B cell (primary cell): ENCODE measurements around the gene GGACT. TPM values are rescaled to one million over a fixed set of nuclear protein-coding genes. Genes with fewer than 3 reads are reported as not detected.

Experiments used
- ATAC-seq: fragments of 200-7000 bp; cut with Tn5 transposase; one replicate; pipeline ENCODE4 v1.10.0; 2021; ENCODE audit warnings: low read depth, mild to moderate bottlenecking, moderate number of reproducible peaks, moderate library complexity
- CTCF ChIA-PET: fragments of 350-600 bp; sonication (Branson Sonifier 250); formaldehyde crosslinking; loops from one replicate; lab custom pipeline; 2021; ENCODE audit warnings: antibody characterized with exemption, inconsistent platforms; lab: Charles Lee
- POLR2A ChIA-PET: fragments of 350-600 bp; sonication (Branson Sonifier 250); formaldehyde crosslinking; loops from one replicate; lab custom pipeline; 2021; ENCODE audit warnings: antibody characterized with exemption; lab: Charles Lee
- DNase-seq: peaks from one replicate; pipeline ENCODE4 v3.0.0; 2013
- H2AFZ ChIP-seq: 2 replicates; pipeline ENCODE4 v1.6.1; 2012; ENCODE audit warnings: mild to moderate bottlenecking, low read depth, low read length; ENCODE audit not compliant: insufficient read depth, poor library complexity, severe bottlenecking
- H3K27ac ChIP-seq, 2 donors: 1 replicate in 1 of 2; 2 replicates in 1 of 2; pipeline ENCODE4 v1.5.1; 2012 to 2013; ENCODE audit warnings: low read length in 2 of 2, mild to moderate bottlenecking in 2 of 2, moderate library complexity in 1 of 2
- H3K27me3 ChIP-seq, 4 experiments: fragments of 200-600 bp in 1 of 4; sonication (generic) in 1 of 4; replicated peaks in 1 of 4; 1 replicate in 2 of 4; 2 replicates in 2 of 4; pipeline versions ENCODE4 v1.6.1 to v1.7.0; 2013 to 2016; ENCODE audit warnings: low read length in 3 of 4, mild to moderate bottlenecking in 2 of 4, mixed read lengths in 1 of 4, moderate library complexity in 1 of 4; ENCODE audit not compliant: insufficient read depth in 4 of 4, control insufficient read depth in 3 of 4; ENCODE audit errors: control extremely low read depth in 1 of 4
- H3K36me3 ChIP-seq, 2 experiments: replicated peaks in 1 of 2; 1 replicate in 1 of 2; 2 replicates in 1 of 2; pipeline versions ENCODE4 v1.6.1 to v1.7.1; 2013; ENCODE audit warnings: low read length in 1 of 2; ENCODE audit not compliant: insufficient read depth in 2 of 2, control insufficient read depth in 1 of 2; ENCODE audit errors: control extremely low read depth in 1 of 2, extremely low read depth in 1 of 2
- H3K4me1 ChIP-seq, 2 donors: fragments of 200-600 bp in 1 of 2; sonication (generic) in 1 of 2; 1 replicate in 1 of 2; 2 replicates in 1 of 2; pipeline versions ENCODE4 v1.5.1 to v1.6.1; 2013 to 2017; ENCODE audit warnings: low read length in 2 of 2; ENCODE audit not compliant: control insufficient read depth in 2 of 2, insufficient read depth in 2 of 2
- H3K4me2 ChIP-seq: replicated peaks from 2 replicates; pipeline ENCODE3; 2012; ENCODE audit warnings: mild to moderate bottlenecking, low read depth, low read length; ENCODE audit not compliant: poor library complexity, severe bottlenecking
- H3K4me3 ChIP-seq, 5 experiments: fragments of 200-600 bp in 1 of 5; sonication (generic) in 1 of 5; 1 replicate in 3 of 5; 2 replicates in 2 of 5; pipeline versions ENCODE4 v1.5.1 to v1.7.0; 2011 to 2016; ENCODE audit warnings: low read length in 4 of 5, mild to moderate bottlenecking in 4 of 5, low read depth in 2 of 5, control low read depth in 1 of 5, moderate library complexity in 1 of 5; ENCODE audit not compliant: insufficient read depth in 1 of 5; ENCODE audit errors: control extremely low read depth in 1 of 5, extremely low read depth in 1 of 5
- H3K79me2 ChIP-seq: fragments of 200-600 bp; sonication (generic); one replicate; pipeline ENCODE4 v1.6.0; 2016; ENCODE audit warnings: low read length; ENCODE audit not compliant: control insufficient read depth, insufficient read depth
- H3K9ac ChIP-seq: fragments of 200-600 bp; sonication (generic); 2 replicates; pipeline ENCODE4 v1.6.1; 2017; ENCODE audit warnings: mild to moderate bottlenecking, low read length, moderate library complexity
- H3K9me3 ChIP-seq, 3 donors: one replicate each; pipeline versions ENCODE4 v1.6.1 to v1.7.1; 2013; ENCODE audit warnings: low read length in 2 of 3; ENCODE audit not compliant: control insufficient read depth in 2 of 3, insufficient read depth in 1 of 3; ENCODE audit errors: control extremely low read depth in 1 of 3
- H4K20me1 ChIP-seq: 2 replicates; pipeline ENCODE4 v1.6.0; 2012; ENCODE audit warnings: mild to moderate bottlenecking, low read length; ENCODE audit not compliant: insufficient read depth, control insufficient read depth, poor library complexity, severe bottlenecking
- H3K27ac Mint-ChIP-seq: one replicate; pipeline ENCODE4 v1.8.0; 2021; ENCODE audit warnings: mixed read lengths
- H3K27me3 Mint-ChIP-seq: one replicate; pipeline ENCODE4 v1.8.0; 2021; ENCODE audit warnings: mixed read lengths
- H3K4me1 Mint-ChIP-seq: one replicate; pipeline ENCODE4 v1.8.0; 2021; ENCODE audit warnings: mixed read lengths
- H3K4me3 Mint-ChIP-seq: one replicate; pipeline ENCODE4 v1.8.0; 2021; ENCODE audit warnings: mixed read lengths
- H3K9me3 Mint-ChIP-seq: one replicate; pipeline ENCODE4 v1.8.0; 2022; ENCODE audit warnings: mixed read lengths; ENCODE audit not compliant: insufficient read depth
- EZH2 ChIP-seq: IDR thresholded peaks from 2 replicates; pipeline ENCODE4 v1.6.1; 2012; ENCODE audit warnings: borderline replicate concordance, low read depth, mild to moderate bottlenecking, moderate library complexity, low read length; ENCODE audit not compliant: insufficient read depth, poor library complexity, severe bottlenecking
- WGBS: methylation state at CpG from one replicate; pipeline ENCODE4 v1.1.5; 2013; ENCODE audit warnings: missing lambda C conversion rate; ENCODE audit not compliant: insufficient coverage; 5-methylcytosine and 5-hydroxymethylcytosine counted together
- intact Hi-C: fragments of 100-400 bp; cut with micrococcal nuclease; formaldehyde crosslinking; loops from one replicate; pipeline ENCODE4 v1.10.0; 2022
- polyA plus RNA-seq: library from polyadenylated mRNA; depleted of rRNA; stranded (reverse); fragments of >200 nt; gene quantifications from 2 replicates; pipeline ENCODE4 v1.2.3, GENCODE V29; 2012
- total RNA-seq, 2 donors: library from RNA; stranded (reverse); fragments of 120-200 nt in 1 of 2; gene quantifications; 1 replicate in 1 of 2; 2 replicates in 1 of 2; pipeline versions ENCODE4 v1.2.3 to v1.2.4, GENCODE V29; 2013 to 2022
- TF ChIP-seq, protein P1 (sequence below): fragments of 200-600 bp; IDR thresholded peaks from one replicate; pipeline ENCODE4 v1.8.0; 2022; ENCODE audit warnings: antibody characterized with exemption, mild to moderate bottlenecking

GGACT gene
- total and polyA plus RNA-seq, 2 donors (not counting 1 experiment from before 2014, with no cell fraction given): 3.2 to 3.5 TPM

DNA sequence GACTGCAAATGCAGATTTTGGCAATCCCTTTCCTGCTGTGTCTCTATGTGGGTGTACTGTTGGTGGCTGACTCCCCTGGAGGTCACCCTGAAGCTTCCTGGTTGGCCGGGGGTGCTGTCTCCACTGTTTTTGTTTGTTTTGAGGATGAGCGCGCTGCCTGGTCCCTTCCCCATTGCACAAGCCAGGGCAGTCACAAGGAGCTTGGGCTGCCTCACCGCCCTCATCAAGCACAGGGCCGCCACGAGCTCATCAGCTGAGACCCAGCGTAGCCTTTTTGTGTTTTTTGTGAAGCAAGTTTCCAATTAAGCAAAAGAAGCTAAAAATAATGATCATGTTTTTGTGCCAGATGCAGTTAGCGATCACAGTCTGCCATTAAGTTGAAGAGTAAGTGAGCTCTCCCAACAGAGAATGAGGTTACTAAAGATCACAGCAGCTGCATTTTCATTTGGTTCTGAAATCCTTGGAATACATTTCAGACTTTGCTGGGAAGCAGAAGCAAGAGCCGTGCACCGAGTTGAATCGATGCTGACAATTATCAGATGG is 57.8 kb downstream of the GGACT start:
- no peak overlapping the region for H3K4me2 ChIP-seq
- ChIA-PET POLR2A (no interaction called here), CTCF (interaction anchor here (0.5 to 1.4 kb wide), 4 partner anchors 12 to 328 kb away, joined by 3 to 5 read pairs (median 3); no protein-coding TSS in a partner anchor)
- no peaks in the 10 kb centered on the region for H3K36me3 ChIP-seq
- no peak overlapping the region for H2AFZ ChIP-seq
- Mint-ChIP-seq H3K27ac (no peak overlapping the region), H3K27me3 (no peaks in the 10 kb centered on the region), H3K4me1 (no peaks in the 10 kb centered on the region), H3K4me3 (no peak overlapping the region), H3K9me3 (no peaks in the 10 kb centered on the region)
- no peak for DNase-seq
- no peak for ATAC-seq
- intact Hi-C loops: no loop called here
- no peaks in the 10 kb centered on the region for H3K27me3 ChIP-seq
- H3K9ac ChIP-seq: no peak overlapping the region
- no peaks in the 10 kb centered on the region for H3K79me2 ChIP-seq
- no peaks in the 10 kb centered on the region for H3K4me1 ChIP-seq
- TF ChIP-seq EZH2: no peak
- TF ChIP-seq, protein P1, sequence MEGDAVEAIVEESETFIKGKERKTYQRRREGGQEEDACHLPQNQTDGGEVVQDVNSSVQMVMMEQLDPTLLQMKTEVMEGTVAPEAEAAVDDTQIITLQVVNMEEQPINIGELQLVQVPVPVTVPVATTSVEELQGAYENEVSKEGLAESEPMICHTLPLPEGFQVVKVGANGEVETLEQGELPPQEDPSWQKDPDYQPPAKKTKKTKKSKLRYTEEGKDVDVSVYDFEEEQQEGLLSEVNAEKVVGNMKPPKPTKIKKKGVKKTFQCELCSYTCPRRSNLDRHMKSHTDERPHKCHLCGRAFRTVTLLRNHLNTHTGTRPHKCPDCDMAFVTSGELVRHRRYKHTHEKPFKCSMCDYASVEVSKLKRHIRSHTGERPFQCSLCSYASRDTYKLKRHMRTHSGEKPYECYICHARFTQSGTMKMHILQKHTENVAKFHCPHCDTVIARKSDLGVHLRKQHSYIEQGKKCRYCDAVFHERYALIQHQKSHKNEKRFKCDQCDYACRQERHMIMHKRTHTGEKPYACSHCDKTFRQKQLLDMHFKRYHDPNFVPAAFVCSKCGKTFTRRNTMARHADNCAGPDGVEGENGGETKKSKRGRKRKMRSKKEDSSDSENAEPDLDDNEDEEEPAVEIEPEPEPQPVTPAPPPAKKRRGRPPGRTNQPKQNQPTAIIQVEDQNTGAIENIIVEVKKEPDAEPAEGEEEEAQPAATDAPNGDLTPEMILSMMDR: no peak
- peaks cover 0 to 13% (median 0%) of the 10 kb centered on the region in 3 donors for H3K9me3 ChIP-seq
- no peaks in the 10 kb centered on the region for H4K20me1 ChIP-seq
- 98% methylated on average over 10 of the region's 11 CpGs for WGBS
- H3K4me3 ChIP-seq: no peak overlapping the region
- no peak overlapping the region for H3K27ac ChIP-seq

- no peaks in the 10 kb centered on the region for H3K79me2 ChIP-seq
- ChIA-PET POLR2A (no interaction called here), CTCF (interaction anchor here (1.1 kb wide), 1 partner anchor 13 kb away, joined by 3 read pairs; no protein-coding TSS in a partner anchor)
- H3K27me3 ChIP-seq: no peaks in the 10 kb centered on the region
- H3K9me3 Mint-ChIP-seq: no peaks in the 10 kb centered on the region
- no peak overlapping the region for H3K27ac ChIP-seq
- no peak for TF ChIP-seq EZH2
- TF ChIP-seq, protein P1: no peak
- ATAC-seq (no peak), DNase-seq (no peak)
- H3K4me1 ChIP-seq: no peaks in the 10 kb centered on the region
- peaks cover 0 to 13% (median 0%) of the 10 kb centered on the region in 3 donors for H3K9me3 ChIP-seq
- H2AFZ ChIP-seq: no peak overlapping the region
- H3K9ac ChIP-seq: no peak overlapping the region
- no peaks in the 10 kb centered on the region for H3K36me3 ChIP-seq
- no peaks in the 10 kb centered on the region for H3K27me3 Mint-ChIP-seq
- intact Hi-C loops: no loop called here
- H3K27ac Mint-ChIP-seq: no peak overlapping the region
- no peak overlapping the region for H3K4me2 ChIP-seq
- no peak overlapping the region for H3K4me3 Mint-ChIP-seq
- no peaks in the 10 kb centered on the region for H3K4me1 Mint-ChIP-seq
- H4K20me1 ChIP-seq: no peaks in the 10 kb centered on the region
- 98% methylated on average over 9 of the region's 15 CpGs for WGBS
- H3K4me3 ChIP-seq: no peak overlapping the region
Measured at GRCh38 chr13:100529666-100530377, 58.8 kb downstream of the GGACT start.
